A549 (cell line): ENCODE results near the gene ERP44. TPM values are rescaled to one million over a fixed set of nuclear protein-coding genes. Genes with fewer than 3 reads are reported as not detected.

Experiments used
- ATAC-seq, 2 experiments: fragments of 200-7000 bp in 1 of 2; fragments of >200 bp in 1 of 2; cut with Nextera tagmentation in 1 of 2; cut with Tn5 transposase in 1 of 2; 3 replicates each; pipeline versions ENCODE4 v1.8.0 to v1.9.1; 2018 to 2020; ENCODE audit warnings: mild to moderate bottlenecking in 1 of 2, moderate library complexity in 1 of 2
- CTCF ChIA-PET: fragments of 300-600 bp; sonication (Branson Sonifier 250); formaldehyde crosslinking; extraction: SDS; loops from one replicate; lab custom pipeline; 2021; ENCODE audit warnings: antibody characterized with exemption, inconsistent platforms; lab: Yijun Ruan, JAX
- POLR2A ChIA-PET: fragments of 350-600 bp; formaldehyde crosslinking; extraction: SDS; loops from one replicate; lab custom pipeline; 2021; ENCODE audit warnings: antibody characterized with exemption, inconsistent platforms; lab: Yijun Ruan, JAX
- DNase-seq, 2 experiments: peaks; one replicate each; pipeline versions ENCODE4 v3.0.0 to v3.0.0-alpha.2; 2011 to 2016; ENCODE audit warnings: low read depth in 1 of 2, low spot score in 1 of 2
- FAIRE-seq: peaks from 2 replicates; lab custom pipeline; 2011; peaks lifted over from hg19 to GRCh38; lab: Jason Lieb, UNC
- H3K27ac ChIP-seq, 2 experiments: fragments of >200 bp; sonication (Bioruptor Twin); formaldehyde crosslinking; 3 replicates each; pipeline ENCODE4 v1.5.1; 2016 to 2017
- H3K4me1 ChIP-seq: fragments of >200 bp; sonication (Bioruptor Twin); formaldehyde crosslinking; 3 replicates; pipeline ENCODE4 v1.6.1; 2016
- H3K4me2 ChIP-seq: fragments of >200 bp; sonication (Bioruptor Twin); formaldehyde crosslinking; 3 replicates; pipeline ENCODE4 v1.6.1; 2016
- H3K4me3 ChIP-seq: fragments of >200 bp; sonication (Bioruptor Twin); formaldehyde crosslinking; 3 replicates; pipeline ENCODE4 v1.5.1; 2016
- H3K9me3 ChIP-seq: fragments of >200 bp; sonication (Bioruptor Twin); formaldehyde crosslinking; 3 replicates; pipeline ENCODE4 v1.6.1; 2016
- ATOH8 ChIP-seq: fragments of 250-450 bp; sonication (Bioruptor Pico); IDR thresholded peaks from 2 replicates; pipeline ENCODE4 v1.5.0; 2020; ENCODE audit warnings: low read depth, mild to moderate bottlenecking, moderate library complexity
- BHLHE40 ChIP-seq: IDR thresholded peaks from 2 replicates; pipeline ENCODE4 v1.6.1; 2012; ENCODE audit warnings: low read depth, low read length, inconsistent platforms
- CBX2 ChIP-seq: fragments of 200-600 bp; sonication (generic); IDR thresholded peaks from 2 replicates; pipeline ENCODE4 v1.6.1; 2016; ENCODE audit warnings: low read depth, mild to moderate bottlenecking, borderline replicate concordance
- EHMT2 ChIP-seq: fragments of 200-600 bp; sonication (generic); IDR thresholded peaks from 2 replicates; pipeline ENCODE4 v1.6.1; 2016; ENCODE audit warnings: antibody characterized with exemption, low read depth, mild to moderate bottlenecking, moderate library complexity
- GATA3 ChIP-seq: IDR thresholded peaks from 2 replicates; pipeline ENCODE4 v1.6.1; 2012; ENCODE audit warnings: borderline replicate concordance
- HDAC2 ChIP-seq: fragments of 200-600 bp; sonication (generic); IDR thresholded peaks from 2 replicates; pipeline ENCODE4 v1.6.1; 2016
- HEYL ChIP-seq: fragments of 250-450 bp; sonication (Bioruptor Pico); IDR thresholded peaks from 2 replicates; pipeline ENCODE4 v1.8.0; 2021; ENCODE audit warnings: mild to moderate bottlenecking, moderate library complexity
- JUN ChIP-seq, 2 experiments: fragments of >200 bp; sonication (Bioruptor Twin); formaldehyde crosslinking; IDR thresholded peaks; 2 replicates in 1 of 2; 3 replicates in 1 of 2; pipeline ENCODE4 v1.6.1; 2016 to 2017
- JUNB ChIP-seq: fragments of >200 bp; sonication (Bioruptor Twin); formaldehyde crosslinking; IDR thresholded peaks from 2 replicates; pipeline ENCODE4 v1.6.1; 2016
- KDM5A ChIP-seq: fragments of 200-600 bp; sonication (generic); IDR thresholded peaks from 2 replicates; pipeline ENCODE4 v1.6.1; 2016; ENCODE audit warnings: antibody characterized with exemption, mild to moderate bottlenecking
- MAZ ChIP-seq: fragments of 150-350 bp; IDR thresholded peaks from 2 replicates; pipeline ENCODE4 v1.6.1; 2014; ENCODE audit warnings: antibody characterized with exemption, low read depth, low read length, borderline replicate concordance
- MYC ChIP-seq: IDR thresholded peaks from 2 replicates; pipeline ENCODE4 v1.6.1; 2012; ENCODE audit warnings: mild to moderate bottlenecking, inconsistent platforms, low read length, improper control_type of control experiment, borderline replicate concordance
- NPAS2 ChIP-seq: fragments of 250-450 bp; sonication (Bioruptor Pico); IDR thresholded peaks from 2 replicates; pipeline ENCODE4 v1.8.0; 2022; ENCODE audit warnings: mild to moderate bottlenecking, moderate library complexity, borderline replicate concordance
- NR3C1 ChIP-seq: fragments of >200 bp; sonication (Bioruptor Twin); formaldehyde crosslinking; IDR thresholded peaks from 3 replicates; pipeline ENCODE4 v1.6.1; 2017
- PBX3 ChIP-seq: IDR thresholded peaks from 2 replicates; pipeline ENCODE4 v1.6.1; 2012
- POLR2A ChIP-seq: IDR thresholded peaks from 2 replicates; pipeline ENCODE4 v1.6.1; 2012; ENCODE audit warnings: mild to moderate bottlenecking, low read length
- RNF2 ChIP-seq: fragments of 200-600 bp; sonication (generic); IDR thresholded peaks from 2 replicates; pipeline ENCODE4 v1.6.1; 2016; ENCODE audit warnings: low read depth, mild to moderate bottlenecking, antibody characterized with exemption, moderate library complexity, borderline replicate concordance
- TP53 ChIP-seq: fragments of 250-450 bp; sonication (Bioruptor Pico); IDR thresholded peaks from 2 replicates; pipeline ENCODE4 v1.5.0; 2021; ENCODE audit warnings: mild to moderate bottlenecking, moderate library complexity
- WGBS: methylation state at CpG from one replicate; pipeline ENCODE4 v1.1.6; 2017; ENCODE audit errors: missing lambda C conversion rate; 5-methylcytosine and 5-hydroxymethylcytosine counted together
- polyA plus RNA-seq, 4 experiments: library from polyadenylated mRNA; depleted of rRNA in 3 of 4; stranded (reverse); fragments of >200 nt; fragmentation: RNase III in 1 of 4; extraction: RNeasy Plus Mini Kit Qiagen cat#74134 plus additional on column Dnase treatment in 1 of 4; gene quantifications; 2 replicates in 3 of 4; 3 replicates in 1 of 4; pipeline ENCODE4 v1.2.3, GENCODE V29; 2011 to 2017
- TF ChIP-seq, protein P1 (sequence below): fragments of 250-450 bp; sonication (Bioruptor Pico); IDR thresholded peaks from 2 replicates; pipeline ENCODE4 v1.5.0; 2021; ENCODE audit warnings: mild to moderate bottlenecking, moderate library complexity, borderline replicate concordance
- TF ChIP-seq, protein P2 (sequence below): fragments of 200-600 bp; sonication (generic); IDR thresholded peaks from 2 replicates; pipeline ENCODE4 v1.6.1; 2016; ENCODE audit warnings: antibody characterized with exemption, mild to moderate bottlenecking, moderate library complexity

ERP44 gene
- polyA plus RNA-seq, 2 of the 4 experiments (the other 2 are of a cell fraction), result 12.4 to 19.4 TPM

- CTCF ChIA-PET, result no interaction called here
- no peak for DNase-seq
- FAIRE-seq, result no peak
These were observed 149.9 kb downstream of the ERP44 start for GRCh38 chr9:99948896-99949295.

DNA sequence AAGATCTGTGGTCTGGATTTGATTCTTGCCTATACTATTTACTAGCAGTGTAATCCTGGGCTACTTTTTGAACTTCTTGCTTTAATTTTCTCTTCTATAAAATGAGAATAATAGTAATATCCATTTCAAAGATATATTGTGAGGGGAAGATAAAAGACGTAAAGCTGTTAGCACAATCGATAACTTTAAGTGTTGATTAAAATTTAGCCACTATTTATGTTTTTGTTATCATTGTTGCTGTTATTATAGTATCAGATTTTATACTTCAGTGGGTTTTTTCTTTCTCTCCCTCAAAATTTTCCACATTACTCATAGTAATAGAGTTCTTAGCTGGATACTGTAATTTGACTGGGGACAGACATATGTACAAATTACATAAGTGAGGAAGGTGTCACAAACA lies 150.3 kb downstream of the ERP44 start:
- FAIRE-seq (no peak), ATAC-seq (no peak), DNase-seq (no peak)
- H3K27ac ChIP-seq, result no peak overlapping the region
- WGBS, result 78% methylated on average over 2 of the region's 2 CpGs
- CTCF ChIA-PET, result no interaction called here
- H3K4me3 ChIP-seq, result no peak overlapping the region
- H3K4me2 ChIP-seq, result no peak overlapping the region
- POLR2A ChIA-PET, result no interaction called here
- TF ChIP-seq HEYL (CRISPR knock-in tag) (no peak), JUNB (no peak), EHMT2 (no peak), HDAC2 (no peak), ATOH8 (CRISPR knock-in tag) (no peak), CBX2 (no peak), TP53 (CRISPR knock-in tag) (no peak), NPAS2 (no peak), GATA3 (no peak), MYC (no peak), JUN (IDR thresholded peaks at IDR 0.05) (no peak), RNF2 (no peak), KDM5A (no peak)
- TF ChIP-seq, protein P1, sequence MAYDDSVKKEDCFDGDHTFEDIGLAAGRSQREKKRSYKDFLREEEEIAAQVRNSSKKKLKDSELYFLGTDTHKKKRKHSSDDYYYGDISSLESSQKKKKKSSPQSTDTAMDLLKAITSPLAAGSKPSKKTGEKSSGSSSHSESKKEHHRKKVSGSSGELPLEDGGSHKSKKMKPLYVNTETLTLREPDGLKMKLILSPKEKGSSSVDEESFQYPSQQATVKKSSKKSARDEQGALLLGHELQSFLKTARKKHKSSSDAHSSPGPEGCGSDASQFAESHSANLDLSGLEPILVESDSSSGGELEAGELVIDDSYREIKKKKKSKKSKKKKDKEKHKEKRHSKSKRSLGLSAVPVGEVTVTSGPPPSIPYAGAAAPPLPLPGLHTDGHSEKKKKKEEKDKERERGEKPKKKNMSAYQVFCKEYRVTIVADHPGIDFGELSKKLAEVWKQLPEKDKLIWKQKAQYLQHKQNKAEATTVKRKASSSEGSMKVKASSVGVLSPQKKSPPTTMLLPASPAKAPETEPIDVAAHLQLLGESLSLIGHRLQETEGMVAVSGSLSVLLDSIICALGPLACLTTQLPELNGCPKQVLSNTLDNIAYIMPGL, result no peak
- no peaks in the 10 kb centered on the region for H3K4me1 ChIP-seq
- H3K9me3 ChIP-seq, result no peaks in the 10 kb centered on the region

More at GRCh38 chr9:99948896-99949295, 149.9 kb downstream of the ERP44 start:
- POLR2A ChIA-PET, result no interaction called here
- TF ChIP-seq, protein P2, sequence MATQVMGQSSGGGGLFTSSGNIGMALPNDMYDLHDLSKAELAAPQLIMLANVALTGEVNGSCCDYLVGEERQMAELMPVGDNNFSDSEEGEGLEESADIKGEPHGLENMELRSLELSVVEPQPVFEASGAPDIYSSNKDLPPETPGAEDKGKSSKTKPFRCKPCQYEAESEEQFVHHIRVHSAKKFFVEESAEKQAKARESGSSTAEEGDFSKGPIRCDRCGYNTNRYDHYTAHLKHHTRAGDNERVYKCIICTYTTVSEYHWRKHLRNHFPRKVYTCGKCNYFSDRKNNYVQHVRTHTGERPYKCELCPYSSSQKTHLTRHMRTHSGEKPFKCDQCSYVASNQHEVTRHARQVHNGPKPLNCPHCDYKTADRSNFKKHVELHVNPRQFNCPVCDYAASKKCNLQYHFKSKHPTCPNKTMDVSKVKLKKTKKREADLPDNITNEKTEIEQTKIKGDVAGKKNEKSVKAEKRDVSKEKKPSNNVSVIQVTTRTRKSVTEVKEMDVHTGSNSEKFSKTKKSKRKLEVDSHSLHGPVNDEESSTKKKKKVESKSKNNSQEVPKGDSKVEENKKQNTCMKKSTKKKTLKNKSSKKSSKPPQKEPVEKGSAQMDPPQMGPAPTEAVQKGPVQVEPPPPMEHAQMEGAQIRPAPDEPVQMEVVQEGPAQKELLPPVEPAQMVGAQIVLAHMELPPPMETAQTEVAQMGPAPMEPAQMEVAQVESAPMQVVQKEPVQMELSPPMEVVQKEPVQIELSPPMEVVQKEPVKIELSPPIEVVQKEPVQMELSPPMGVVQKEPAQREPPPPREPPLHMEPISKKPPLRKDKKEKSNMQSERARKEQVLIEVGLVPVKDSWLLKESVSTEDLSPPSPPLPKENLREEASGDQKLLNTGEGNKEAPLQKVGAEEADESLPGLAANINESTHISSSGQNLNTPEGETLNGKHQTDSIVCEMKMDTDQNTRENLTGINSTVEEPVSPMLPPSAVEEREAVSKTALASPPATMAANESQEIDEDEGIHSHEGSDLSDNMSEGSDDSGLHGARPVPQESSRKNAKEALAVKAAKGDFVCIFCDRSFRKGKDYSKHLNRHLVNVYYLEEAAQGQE, result no peak
- TF ChIP-seq MAZ (no peak), BHLHE40 (no peak), PBX3 (no peak), CBX2 (no peak), ATOH8 (CRISPR knock-in tag) (no peak), POLR2A (no peak), NR3C1 (no peak)
- Histone ChIP-seq H3K4me1 (no peaks in the 10 kb centered on the region), H3K9me3 (no peaks in the 10 kb centered on the region), H3K27ac (no peak overlapping the region), H3K4me3 (no peak overlapping the region), H3K4me2 (no peak overlapping the region)
- no peak for ATAC-seq
